HK-2 (cell line): ENCODE results near the gene DAPP1.

ENCODE experiments used
- DNase-seq: peaks from one replicate; pipeline ENCODE4 v3.0.0-alpha.2; 2018; ENCODE audit not compliant: unreplicated experiment

DAPP1 gene

GRCh38 chr4:99853999-99854398 lies 37.4 kb downstream of the DAPP1 start:
- no peak for DNase-seq

DNA sequence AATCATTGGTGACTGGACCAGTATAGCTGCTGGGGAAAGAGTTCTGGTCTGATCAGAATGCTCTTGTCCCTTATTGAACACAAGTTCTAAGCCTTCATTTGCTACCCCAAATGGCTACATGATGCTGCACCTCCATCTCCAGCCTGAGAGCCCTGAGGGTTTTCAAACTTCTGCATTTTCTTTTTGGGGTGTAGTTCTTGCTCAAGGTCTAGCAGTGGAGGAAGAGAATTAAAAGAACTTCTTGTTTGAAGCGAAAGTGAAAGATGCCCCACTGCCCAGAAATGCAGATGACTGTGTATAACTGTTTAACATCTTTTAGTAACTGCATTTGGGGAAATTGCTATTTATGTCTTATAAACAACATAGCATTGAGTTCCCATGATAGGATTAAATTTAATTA lies 39.1 kb downstream of the DAPP1 start:
- DNase-seq: no peak

- DNase-seq: no peak
Observed at GRCh38 chr4:99856166-99856565, 39.5 kb downstream of the DAPP1 start.

DNA sequence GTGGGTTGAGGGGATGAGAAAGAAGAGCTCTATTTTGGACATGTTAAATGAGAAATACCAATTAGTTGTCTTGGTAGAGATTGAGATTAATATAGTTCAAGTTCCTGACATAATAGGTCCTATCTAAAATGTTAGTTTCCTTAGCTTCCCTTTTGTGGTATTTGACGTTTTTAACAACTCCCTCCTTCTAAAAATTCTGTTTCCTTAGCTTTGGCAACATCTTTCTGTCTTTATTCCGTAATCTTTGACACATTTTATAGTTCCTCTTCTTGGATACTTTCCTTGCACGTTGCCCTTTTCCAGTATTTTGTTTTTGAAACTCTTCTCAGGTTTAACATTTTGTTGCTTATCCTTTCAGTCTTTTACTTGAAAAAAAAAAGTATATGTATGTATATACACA lies 40.7 kb downstream of the DAPP1 start:
- DNase-seq: no peak

GRCh38 chr4:99859618-99860017 lies 43.0 kb downstream of the DAPP1 start:
- no peak for DNase-seq

GRCh38 chr4:99860521-99860920 lies 43.9 kb downstream of the DAPP1 start:
- no peak for DNase-seq

- DNase-seq: no peak
Observed at GRCh38 chr4:99861120-99861905, 44.7 kb downstream of the DAPP1 start.

GRCh38 chr4:99863804-99864203 lies 47.2 kb downstream of the DAPP1 start:
- no peak for DNase-seq

GRCh38 chr4:99868126-99868596 lies 51.5 kb downstream of the DAPP1 start:
- DNase-seq: peak; percentile 13

DNA sequence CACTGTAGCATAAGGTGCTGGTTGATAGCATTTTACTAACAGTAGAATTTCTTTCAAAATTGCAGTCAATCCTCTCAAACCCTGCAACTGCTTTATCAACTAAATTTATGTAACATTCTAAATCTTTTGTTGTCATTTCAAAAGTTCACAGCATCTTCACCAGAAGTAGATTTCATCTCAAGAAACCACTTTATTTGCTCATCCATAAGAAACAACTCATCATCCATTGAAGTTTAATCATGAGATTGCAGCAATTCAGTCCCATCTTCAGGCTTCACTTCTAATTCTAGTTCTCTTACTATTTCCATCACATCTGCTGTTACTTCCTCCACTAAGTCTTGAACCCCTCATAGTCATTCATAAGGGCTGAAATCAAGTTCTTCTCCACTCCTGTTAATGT lies 55.9 kb downstream of the DAPP1 start:
- no peak for DNase-seq

DNA sequence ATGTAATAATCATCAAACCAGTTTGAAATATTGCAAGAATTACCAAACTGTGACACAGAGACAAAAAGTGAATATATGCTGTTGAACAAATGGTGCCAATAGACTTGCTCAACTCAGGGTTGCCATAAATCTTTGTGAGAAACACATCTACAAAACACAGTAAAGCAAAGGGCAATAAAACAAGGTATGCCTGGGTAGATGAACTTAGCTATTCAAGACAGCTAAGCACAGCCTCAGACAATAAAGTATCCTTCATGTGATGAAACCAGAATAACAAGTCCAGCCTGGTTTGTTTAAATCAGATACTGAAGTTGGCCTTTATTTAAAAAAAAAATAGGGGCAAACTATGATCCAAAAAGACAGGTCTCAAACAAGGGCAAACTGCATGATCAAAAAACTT lies 58.4 kb downstream of the DAPP1 start:
- DNase-seq: no peak

DNA sequence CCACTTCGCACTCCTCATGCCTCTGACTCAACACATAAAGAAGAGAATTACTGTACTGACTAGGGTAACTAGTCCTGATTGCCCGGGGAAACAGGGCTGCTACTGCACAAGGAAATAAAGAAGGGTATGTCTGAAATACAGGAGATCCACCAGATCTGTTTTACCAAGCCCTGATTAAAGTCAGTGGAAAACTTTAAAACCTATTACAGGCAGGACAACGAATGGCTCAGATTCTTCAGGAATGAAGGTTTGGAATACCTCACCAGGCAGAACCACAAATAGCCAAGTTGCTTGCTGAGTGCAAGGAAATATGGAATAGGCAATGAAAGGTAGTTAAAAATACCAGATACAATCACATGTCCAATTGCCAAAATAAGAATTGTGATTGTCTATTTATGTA lies 60.3 kb downstream of the DAPP1 start:
- DNase-seq: no peak

- DNase-seq: no peak
Observed at GRCh38 chr4:99878604-99879003, 62.0 kb downstream of the DAPP1 start.

DNA sequence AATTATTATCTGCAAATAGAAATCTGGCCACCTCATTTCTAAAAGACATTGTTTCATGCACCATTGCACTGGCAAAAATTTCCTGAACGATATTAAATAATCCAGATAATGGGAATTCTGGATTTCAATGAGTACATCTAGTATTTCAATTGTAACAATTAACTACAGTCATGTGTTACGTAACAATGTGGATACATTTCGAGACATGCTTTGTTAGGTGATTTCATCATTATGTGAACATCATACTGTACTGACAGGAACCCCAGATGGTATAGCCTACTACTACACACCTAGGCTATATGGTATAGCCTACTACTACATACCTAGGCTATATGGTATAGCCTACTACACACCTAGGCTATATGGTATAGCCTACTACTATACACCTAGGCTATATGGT lies 62.8 kb downstream of the DAPP1 start:
- no peak for DNase-seq

DNA sequence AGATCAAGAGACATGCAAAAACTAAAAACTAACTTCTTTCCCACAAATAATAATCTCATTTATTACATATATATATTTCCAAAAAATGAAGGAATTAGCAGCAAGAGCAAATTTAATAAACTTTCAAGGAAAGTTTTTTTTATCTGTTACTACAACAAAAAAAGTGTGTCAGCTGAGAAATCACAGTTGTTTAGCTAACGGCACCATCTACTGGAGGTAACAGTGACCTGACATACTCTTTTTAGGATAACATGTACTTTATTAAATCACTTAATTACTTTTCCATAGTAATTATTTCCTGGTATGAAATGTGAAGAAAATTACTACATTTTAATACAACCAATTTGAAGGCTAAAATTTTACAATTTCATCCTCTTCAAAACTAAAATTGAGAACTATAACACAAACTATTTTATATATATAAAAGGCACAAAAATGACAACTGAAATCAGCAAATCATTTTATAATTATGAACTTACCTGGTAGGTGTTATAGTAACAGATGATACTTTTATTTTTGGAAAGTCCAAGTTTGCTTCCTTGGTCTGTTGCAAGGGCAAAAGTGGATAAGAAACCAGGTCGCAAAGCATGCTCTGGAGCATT lies 68.5 kb downstream of the DAPP1 start:
- DNase-seq: no peak

- DNase-seq: no peak
Observed at GRCh38 chr4:99885687-99886086, 69.1 kb downstream of the DAPP1 start.

GRCh38 chr4:99886146-99886545 lies 69.5 kb downstream of the DAPP1 start:
- no peak for DNase-seq

- no peak for DNase-seq
Observed at GRCh38 chr4:99887837-99888236, 71.2 kb downstream of the DAPP1 start.

DNA sequence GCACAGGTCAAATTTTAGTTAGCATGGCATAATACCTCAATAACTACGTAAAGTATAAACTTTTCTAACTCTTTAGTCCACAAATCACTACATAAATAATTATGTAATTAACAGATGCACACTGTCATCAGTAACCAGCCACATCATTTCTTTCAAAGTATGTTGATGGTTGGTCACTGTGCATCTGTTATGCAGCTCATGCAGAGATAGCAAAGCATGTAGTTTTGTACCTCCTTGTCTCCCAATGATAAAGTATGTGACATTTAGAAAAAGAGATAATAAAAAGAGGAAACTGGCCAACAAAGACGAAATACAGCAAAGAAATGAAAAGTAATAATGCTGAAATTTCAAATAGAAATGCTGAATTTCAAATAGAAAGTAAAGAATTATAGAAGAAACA lies 74.7 kb downstream of the DAPP1 start:
- no peak for DNase-seq

DNA sequence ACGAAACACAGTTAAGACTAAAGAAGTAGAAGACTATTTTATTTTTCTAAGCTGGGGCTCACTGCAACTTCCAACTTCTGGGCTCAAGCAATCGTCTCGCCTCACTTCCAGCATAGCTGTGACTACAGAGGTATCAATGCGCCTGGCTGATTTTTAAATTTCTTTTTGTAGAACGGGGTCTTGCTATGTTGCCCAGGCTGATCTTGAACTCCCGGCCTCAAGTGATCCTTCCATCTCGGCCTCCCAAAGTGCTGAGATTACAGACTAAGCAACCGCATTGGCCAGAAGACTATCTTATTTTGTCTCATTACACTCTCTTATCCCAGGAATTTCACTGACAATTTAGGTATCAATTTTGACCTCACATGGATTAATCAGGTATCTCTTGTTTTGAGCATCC lies 76.4 kb downstream of the DAPP1 start:
- no peak for DNase-seq

GRCh38 chr4:99893839-99894160 lies 77.2 kb downstream of the DAPP1 start:
- no peak for DNase-seq

GRCh38 chr4:99894161-99894997 lies 77.8 kb downstream of the DAPP1 start, which contains the start of gene LAMTOR3:
TSS of gene LAMTOR3 (minus strand) at chr4:99894427. CDS start at chr4:99893963, 464 bp downstream.
- peak; percentile 89 for DNase-seq

DNA sequence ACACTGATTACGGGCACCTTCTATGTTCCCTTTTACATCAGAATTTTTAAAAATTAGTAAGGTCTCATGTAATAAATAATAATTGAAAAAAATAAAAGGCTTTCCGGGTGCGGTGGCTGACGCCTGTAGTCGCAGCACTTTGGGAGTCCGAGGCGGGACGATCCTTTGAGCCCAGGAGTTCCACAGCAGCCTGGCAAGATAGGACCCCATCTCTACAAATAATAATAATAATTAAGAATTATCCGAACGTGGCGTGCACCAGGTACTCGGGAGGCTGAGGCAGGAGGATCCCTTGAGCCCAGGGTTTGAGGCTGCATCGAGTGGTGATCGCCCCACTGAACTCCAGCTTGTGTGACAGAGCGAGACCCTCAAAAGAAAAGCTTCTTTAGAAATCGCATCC lies 78.4 kb downstream of the DAPP1 start:
- DNase-seq: no peak
